Stimulated activated CD4-positive, alpha-beta T cell treated with anti-CD3 and anti-CD28 coated beads, TNF-alpha, amount 100 ng/mL, for 1 hour (primary cell): Measurements from ENCODE around the gene C1QBP.
A peak's percentile ranks its signal among the peaks of the same experiment; 100 is the strongest.
"Not testable (repeated sequence)": the region's sequence is repeated elsewhere in the genome, so short reads cannot be mapped to it uniquely, and the experiment has no call there.

ENCODE experiments used
- DNase-seq, 3 donors: peaks; one replicate each; pipeline ENCODE4 v3.0.0-alpha.2; 2020; ENCODE audit warnings: low read depth in 3 of 3, low spot score in 1 of 3

The C1QBP gene

GRCh38 chr17:5438716-5439445, at the start of gene C1QBP:
C1QBP (minus strand) TSS chr17:5439155; CDS start chr17:5439073, 82 bp downstream.
- DNase-seq, result peak; percentile 66 to 90 (median 84)

GRCh38 chr17:5488752-5489151, 49.8 kb upstream of the C1QBP start:
- DNase-seq, result no peak

GRCh38 chr17:5486206-5487124, 47.5 kb upstream of the C1QBP start, which contains the start of gene MIS12:
MIS12 (plus strand) TSS chr17:5486566; CDS start chr17:5488863, 2,297 bp downstream.
- peak; percentile 89 to 97 (median 93) for DNase-seq

- DNase-seq, result no peak
These were observed 46.6 kb upstream of the C1QBP start, which contains the start of gene DERL2 for GRCh38 chr17:5485270-5486205. DERL2 (minus strand) TSS chr17:5486178; CDS start chr17:5486161, 17 bp downstream.

GRCh38 chr17:5481451-5481850, 42.5 kb upstream of the C1QBP start:
- no peak for DNase-seq

- DNase-seq, result no peak
These were observed 42.0 kb upstream of the C1QBP start for GRCh38 chr17:5480962-5481361.

GRCh38 chr17:5478992-5479391, 40.0 kb upstream of the C1QBP start:
- no peak for DNase-seq

- no peak for DNase-seq
These were observed 35.0 kb upstream of the C1QBP start for GRCh38 chr17:5473906-5474305.

GRCh38 chr17:5472511-5472910, 33.6 kb upstream of the C1QBP start:
- no peak for DNase-seq

- DNase-seq, result no peak
These were observed 29.1 kb upstream of the C1QBP start for GRCh38 chr17:5468075-5468473.

GRCh38 chr17:5467416-5467815, 28.5 kb upstream of the C1QBP start:
- DNase-seq, result no peak

- no peak for DNase-seq
These were observed 27.3 kb upstream of the C1QBP start for GRCh38 chr17:5466295-5466694.

GRCh38 chr17:5464717-5465507, 26.0 kb upstream of the C1QBP start:
- no peak for DNase-seq

GRCh38 chr17:5446786-5447185, 7.8 kb upstream of the C1QBP start:
- no peak for DNase-seq

- no peak for DNase-seq
These were observed 5.3 kb upstream of the C1QBP start for GRCh38 chr17:5444209-5444608.

- no peak for DNase-seq
These were observed 4.8 kb upstream of the C1QBP start for GRCh38 chr17:5443728-5444127.

GRCh38 chr17:5439446-5439764, 450 bp upstream of the C1QBP start:
- no peak for DNase-seq

GRCh38 chr17:5437721-5438317, 1.1 kb downstream of the C1QBP start:
- DNase-seq, result no peak

GRCh38 chr17:5435781-5436315, 3.1 kb downstream of the C1QBP start:
- not testable (repeated sequence) for DNase-seq

GRCh38 chr17:5434984-5435383, 4.0 kb downstream of the C1QBP start:
- no peak for DNase-seq
